ENCODE results near the gene POU6F2. TPM values are rescaled to one million over a fixed set of nuclear protein-coding genes. Genes with fewer than 3 reads are reported as not detected.

Gene POU6F2
- total RNA-seq, 1 donor from 2014 or later, result 0.04 TPM

GRCh38 chr7:39125846-39126245, 148.1 kb downstream of the POU6F2 start:
- Histone ChIP-seq H3K4me3 (ENCODE audit: low read depth, low read length) (no peak overlapping the region), H3K36me3 (ENCODE audit: control insufficient read depth, insufficient read depth, low read length) (no peaks in the 10 kb centered on the region), H3K27me3 (ENCODE audit: control insufficient read depth, insufficient read depth, low read length) (no peaks in the 10 kb centered on the region)
- no peak for TF ChIP-seq CTCF (IDR thresholded peaks at IDR 0.05; ENCODE audit: insufficient read depth, low read length, poor library complexity, severe bottlenecking)
- DNase-seq (ENCODE audit: low read depth), result no peak

DNA sequence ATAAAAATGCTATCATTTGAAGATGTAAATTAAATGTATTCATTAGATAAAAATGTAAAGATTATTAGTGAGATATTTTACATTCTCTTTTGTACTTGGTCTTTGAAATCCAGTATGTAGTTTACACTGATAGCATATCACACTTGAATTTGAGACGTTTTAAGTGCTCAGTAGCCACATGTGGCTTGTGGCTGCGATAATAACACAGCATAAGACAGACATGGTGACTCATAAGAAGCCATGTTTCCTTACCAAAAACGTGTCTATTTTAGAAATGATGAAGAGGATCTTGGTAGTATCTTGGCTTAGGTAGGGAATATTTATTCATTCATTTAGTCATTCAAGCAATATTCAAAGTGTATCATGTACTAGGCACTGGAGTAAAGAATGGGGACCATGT, 149.3 kb downstream of the POU6F2 start:
- H3K4me3 ChIP-seq (ENCODE audit: low read depth, low read length), result no peak overlapping the region
- no peak for DNase-seq (ENCODE audit: low read depth)
- no peak for TF ChIP-seq CTCF (IDR thresholded peaks at IDR 0.05; ENCODE audit: insufficient read depth, low read length, poor library complexity, severe bottlenecking)
- H3K27me3 ChIP-seq (ENCODE audit: control insufficient read depth, insufficient read depth, low read length), result no peaks in the 10 kb centered on the region
- no peaks in the 10 kb centered on the region for H3K36me3 ChIP-seq (ENCODE audit: control insufficient read depth, insufficient read depth, low read length)

DNA sequence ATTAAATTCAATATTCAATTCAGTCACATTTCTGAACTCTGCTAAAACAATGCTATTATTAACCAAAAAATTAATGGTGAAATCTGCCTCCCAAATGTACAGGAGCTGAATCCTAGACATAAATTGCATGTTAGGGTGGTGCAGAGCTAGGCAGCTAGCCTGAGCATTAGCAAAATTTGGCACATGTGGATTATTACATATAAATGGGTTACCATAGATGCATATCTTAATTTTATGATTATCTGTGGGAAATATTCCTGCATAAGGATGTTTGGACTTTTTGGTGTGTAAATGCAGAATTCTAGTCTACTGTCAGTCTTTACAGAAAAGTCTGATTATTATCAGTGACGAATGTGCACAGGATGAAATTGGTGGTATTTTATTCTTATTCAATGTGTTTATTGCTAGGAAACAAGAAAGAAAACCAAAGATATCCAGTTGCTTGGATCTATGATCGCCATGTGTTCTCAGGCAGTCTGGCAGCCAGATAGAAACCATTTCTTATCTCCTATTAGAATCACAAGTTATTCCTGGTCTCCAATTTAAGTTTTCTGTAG, 150.7 kb downstream of the POU6F2 start:
- H3K27me3 ChIP-seq (ENCODE audit: control insufficient read depth, insufficient read depth, low read length), result no peaks in the 10 kb centered on the region
- no peak overlapping the region for H3K4me3 ChIP-seq (ENCODE audit: low read depth, low read length)
- H3K36me3 ChIP-seq (ENCODE audit: control insufficient read depth, insufficient read depth, low read length), result no peaks in the 10 kb centered on the region
- DNase-seq (ENCODE audit: low read depth), result no peak
- no peak for TF ChIP-seq CTCF (IDR thresholded peaks at IDR 0.05; ENCODE audit: insufficient read depth, low read length, poor library complexity, severe bottlenecking)

GRCh38 chr7:39130274-39130673, 152.6 kb downstream of the POU6F2 start:
- no peaks in the 10 kb centered on the region for H3K27me3 ChIP-seq (ENCODE audit: control insufficient read depth, insufficient read depth, low read length)

GRCh38 chr7:39130857-39131526, 153.3 kb downstream of the POU6F2 start:
- Histone ChIP-seq H3K4me3 (ENCODE audit: low read depth, low read length) (peak overlapping the region; percentile 18), H3K27me3 (ENCODE audit: control insufficient read depth, insufficient read depth, low read length) (no peaks in the 10 kb centered on the region), H3K36me3 (ENCODE audit: control insufficient read depth, insufficient read depth, low read length) (no peaks in the 10 kb centered on the region)
- TF ChIP-seq CTCF (IDR thresholded peaks at IDR 0.05; ENCODE audit: insufficient read depth, low read length, poor library complexity, severe bottlenecking), result no peak
- no peak for DNase-seq (ENCODE audit: low read depth)

More at GRCh38 chr7:39130274-39130673, 152.6 kb downstream of the POU6F2 start:
- no peak for DNase-seq (ENCODE audit: low read depth)
- Histone ChIP-seq H3K4me3 (ENCODE audit: low read depth, low read length) (no peak overlapping the region), H3K36me3 (ENCODE audit: control insufficient read depth, insufficient read depth, low read length) (no peaks in the 10 kb centered on the region)
- no peak for TF ChIP-seq CTCF (IDR thresholded peaks at IDR 0.05; ENCODE audit: insufficient read depth, low read length, poor library complexity, severe bottlenecking)

DNA sequence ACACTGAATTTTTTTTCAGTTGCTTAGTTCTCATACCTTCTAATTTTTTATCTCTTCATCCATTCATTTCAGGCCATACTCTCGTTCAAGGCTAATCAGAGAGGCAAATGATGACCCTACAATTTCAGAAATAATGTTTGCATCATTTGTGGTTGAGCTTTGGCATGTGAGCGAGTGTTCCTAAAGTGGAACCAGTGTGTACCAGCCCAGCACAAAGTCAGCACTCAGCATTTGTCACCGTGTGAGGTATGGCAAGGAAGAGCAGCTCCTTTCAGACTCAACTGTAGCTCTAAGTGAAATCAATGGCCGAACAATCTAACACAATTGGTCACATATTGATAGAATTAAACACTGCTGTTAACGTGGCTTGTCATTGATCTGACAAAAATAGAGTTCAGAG, 154.6 kb downstream of the POU6F2 start:
- no peaks in the 10 kb centered on the region for H3K27me3 ChIP-seq (ENCODE audit: control insufficient read depth, insufficient read depth, low read length)
- no peak overlapping the region for H3K4me3 ChIP-seq (ENCODE audit: low read depth, low read length)
- no peaks in the 10 kb centered on the region for H3K36me3 ChIP-seq (ENCODE audit: control insufficient read depth, insufficient read depth, low read length)
- DNase-seq (ENCODE audit: low read depth), result no peak
- TF ChIP-seq CTCF (IDR thresholded peaks at IDR 0.05; ENCODE audit: insufficient read depth, low read length, poor library complexity, severe bottlenecking), result no peak
